Bone marrow (tissue), 2 donors: ENCODE measurements around the gene SPRING1.
A peak's percentile ranks its signal among the peaks of the same experiment; 100 is the strongest.
"Not testable (repeated sequence)": the region's sequence is repeated elsewhere in the genome, so short reads cannot be mapped to it uniquely, and the experiment has no call there.

Experiments
- DNase-seq, 2 donors: peaks; one replicate each; lab custom pipeline; 2025; lab: John Stamatoyannopoulos, UW

Gene SPRING1

GRCh38 chr12:116737774-116738657, at the start of gene SPRING1, which contains the start of gene RNFT2:
TSS of gene SPRING1 (minus strand) at chr12:116738069. CDS start at chr12:116737900, 169 bp downstream.
TSS of gene RNFT2 (plus strand) at chr12:116738315. CDS start at chr12:116740498, 2,183 bp downstream.
- DNase-seq, result peak; percentile 82 to 98

- DNase-seq, result no peak
Measured at GRCh38 chr12:116784238-116784612, 46.4 kb upstream of the SPRING1 start.

- DNase-seq, result no peak
Measured at GRCh38 chr12:116783525-116784237, 45.8 kb upstream of the SPRING1 start.

- DNase-seq, result no peak
Measured at GRCh38 chr12:116780942-116781341, 43.1 kb upstream of the SPRING1 start.

GRCh38 chr12:116779597-116779996, 41.7 kb upstream of the SPRING1 start:
- no peak for DNase-seq

- no peak for DNase-seq
Measured at GRCh38 chr12:116777245-116777644, 39.4 kb upstream of the SPRING1 start.

- DNase-seq, result no peak
Measured at GRCh38 chr12:116774020-116774419, 36.2 kb upstream of the SPRING1 start.

- no peak for DNase-seq
Measured at GRCh38 chr12:116773276-116773731, 35.4 kb upstream of the SPRING1 start.

- DNase-seq, result no peak
Measured at GRCh38 chr12:116771651-116772050, 33.8 kb upstream of the SPRING1 start.

- DNase-seq, result no peak
Measured at GRCh38 chr12:116766746-116767145, 28.9 kb upstream of the SPRING1 start.

- DNase-seq, result no peak
Measured at GRCh38 chr12:116766285-116766684, 28.4 kb upstream of the SPRING1 start.

GRCh38 chr12:116765271-116765670, 27.4 kb upstream of the SPRING1 start:
- DNase-seq, result no peak

GRCh38 chr12:116761499-116761898, 23.6 kb upstream of the SPRING1 start:
- DNase-seq, result no peak

- no peak for DNase-seq
Measured at GRCh38 chr12:116760622-116761020, 22.8 kb upstream of the SPRING1 start.

GRCh38 chr12:116759783-116760621, 22.1 kb upstream of the SPRING1 start:
- no peak for DNase-seq

- not testable (repeated sequence) for DNase-seq
Measured at GRCh38 chr12:116754783-116755182, 16.9 kb upstream of the SPRING1 start.

GRCh38 chr12:116754097-116754496, 16.2 kb upstream of the SPRING1 start:
- not testable (repeated sequence) for DNase-seq

GRCh38 chr12:116750298-116750697, 12.4 kb upstream of the SPRING1 start:
- DNase-seq, result no peak

- DNase-seq, result no peak
Measured at GRCh38 chr12:116749884-116750283, 12.0 kb upstream of the SPRING1 start.

- no peak for DNase-seq
Measured at GRCh38 chr12:116745554-116745953, 7.7 kb upstream of the SPRING1 start.

GRCh38 chr12:116744766-116745165, 6.9 kb upstream of the SPRING1 start:
- no peak for DNase-seq

- DNase-seq, result not testable (repeated sequence)
Measured at GRCh38 chr12:116742787-116743186, 4.9 kb upstream of the SPRING1 start.
